Endodermal cell (in vitro differentiated cells): Measurements from ENCODE around the gene OTOL1. TPM values are rescaled to one million over a fixed set of nuclear protein-coding genes. Genes with fewer than 3 reads are reported as not detected.

ENCODE experiments used
- DNase-seq: peaks from one replicate; pipeline ENCODE4 v3.0.0-alpha.2; 2017
- H3K27ac ChIP-seq: 2 replicates; pipeline ENCODE4 v1.5.1; 2013; ENCODE audit warnings: mild to moderate bottlenecking, low read depth, low read length, moderate library complexity
- H3K27me3 ChIP-seq: 2 replicates; pipeline ENCODE4 v1.6.1; 2013; ENCODE audit warnings: mild to moderate bottlenecking, low read length, moderate library complexity; ENCODE audit not compliant: insufficient read depth, control insufficient read depth, poor library complexity, severe bottlenecking
- H3K36me3 ChIP-seq: 2 replicates; pipeline ENCODE4 v1.7.0; 2013; ENCODE audit warnings: mild to moderate bottlenecking, low read length, moderate library complexity; ENCODE audit not compliant: control insufficient read depth, insufficient read depth
- H3K4me1 ChIP-seq: one replicate; pipeline ENCODE4 v1.7.0; 2013; ENCODE audit warnings: low read length; ENCODE audit not compliant: control insufficient read depth, insufficient read depth
- H3K4me3 ChIP-seq: 2 replicates; pipeline ENCODE4 v1.5.1; 2013; ENCODE audit warnings: mild to moderate bottlenecking, low read length, moderate library complexity
- H3K9ac ChIP-seq: 2 replicates; pipeline ENCODE4 v1.6.1; 2013; ENCODE audit warnings: mild to moderate bottlenecking, low read length, moderate library complexity; ENCODE audit not compliant: poor library complexity, severe bottlenecking; ENCODE audit errors: extremely low read depth
- H3K9me3 ChIP-seq: 2 replicates; pipeline ENCODE4 v1.6.1; 2013; ENCODE audit warnings: mild to moderate bottlenecking, low read length, moderate library complexity; ENCODE audit not compliant: control insufficient read depth
- H3K27ac Mint-ChIP-seq: 2 replicates; pipeline ENCODE4 v1.8.0; 2020; ENCODE audit warnings: mixed read lengths
- H3K27me3 Mint-ChIP-seq: 2 replicates; pipeline ENCODE4 v1.8.0; 2021; ENCODE audit warnings: mild to moderate bottlenecking, mixed read lengths; ENCODE audit not compliant: insufficient read depth
- H3K36me3 Mint-ChIP-seq: 2 replicates; pipeline ENCODE4 v1.8.0; 2020; ENCODE audit warnings: low read depth, mixed read lengths
- H3K4me1 Mint-ChIP-seq: 2 replicates; pipeline ENCODE4 v1.8.0; 2020; ENCODE audit warnings: mixed read lengths
- H3K4me3 Mint-ChIP-seq: 2 replicates; pipeline ENCODE4 v1.8.0; 2020; ENCODE audit warnings: mild to moderate bottlenecking, moderate library complexity, mixed read lengths
- H3K9me3 Mint-ChIP-seq: 2 replicates; pipeline ENCODE4 v1.8.0; 2020; ENCODE audit warnings: mild to moderate bottlenecking, mixed read lengths
- WGBS, 2 experiments: methylation state at CpG; one replicate each; pipeline versions ENCODE4 v1.1.5 to v1.1.7; 2013; ENCODE audit warnings: missing lambda C conversion rate in 2 of 2, mixed read lengths in 1 of 2; ENCODE audit not compliant: insufficient coverage in 1 of 2, insufficient read length in 1 of 2; 5-methylcytosine and 5-hydroxymethylcytosine counted together
- total RNA-seq, 2 donors: library from RNA; stranded (reverse); fragmentation: NEBNext Ultra II Directional in 1 of 2; extraction: Animal tissue kit (Norgen Biotek cat#: 25700) in 1 of 2; gene quantifications; 2 replicates in 1 of 2; 3 replicates in 1 of 2; pipeline ENCODE4 v1.2.1, GENCODE V29; 2021
- TF ChIP-seq, protein P1 (sequence below): fragments of 200-600 bp; sonication (generic); conservative IDR thresholded peaks from 2 replicates; pipeline ENCODE4 v1.5.0; 2021; ENCODE audit warnings: antibody characterized with exemption, mild to moderate bottlenecking

OTOL1 gene
- total RNA-seq, 2 donors from 2014 or later: not detected

DNA sequence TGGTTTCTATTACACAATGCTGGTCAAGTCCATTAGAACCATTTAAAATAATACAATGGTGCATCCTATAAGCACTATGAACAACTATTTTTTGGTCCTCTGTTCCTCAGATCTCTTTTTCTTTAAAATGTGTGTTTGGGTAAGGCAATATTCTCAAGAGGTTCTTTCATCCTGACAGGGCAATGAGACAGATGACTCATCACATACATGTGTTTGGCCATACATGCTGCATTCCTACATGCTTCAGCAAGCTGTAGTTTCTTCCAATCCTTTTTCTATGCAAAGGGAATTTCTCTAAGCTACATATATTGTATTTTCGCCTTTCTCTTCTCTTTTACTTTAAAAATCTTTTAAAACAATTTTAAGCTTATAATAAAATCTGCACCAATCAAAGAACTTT, 52.7 kb downstream of the OTOL1 start:
- Mint-ChIP-seq H3K27ac (no peak overlapping the region), H3K4me3 (no peak overlapping the region), H3K27me3 (no peaks in the 10 kb centered on the region), H3K9me3 (peaks cover 4% of the 10 kb centered on the region), H3K36me3 (no peaks in the 10 kb centered on the region), H3K4me1 (peaks cover 25% of the 10 kb centered on the region)
- no peaks in the 10 kb centered on the region for H3K27me3 ChIP-seq
- no peaks in the 10 kb centered on the region for H3K36me3 ChIP-seq
- H3K27ac ChIP-seq: no peak overlapping the region
- WGBS, 2 experiments: 80 to 93% methylated on average over 1 of the region's 1 CpG
- TF ChIP-seq, protein P1, sequence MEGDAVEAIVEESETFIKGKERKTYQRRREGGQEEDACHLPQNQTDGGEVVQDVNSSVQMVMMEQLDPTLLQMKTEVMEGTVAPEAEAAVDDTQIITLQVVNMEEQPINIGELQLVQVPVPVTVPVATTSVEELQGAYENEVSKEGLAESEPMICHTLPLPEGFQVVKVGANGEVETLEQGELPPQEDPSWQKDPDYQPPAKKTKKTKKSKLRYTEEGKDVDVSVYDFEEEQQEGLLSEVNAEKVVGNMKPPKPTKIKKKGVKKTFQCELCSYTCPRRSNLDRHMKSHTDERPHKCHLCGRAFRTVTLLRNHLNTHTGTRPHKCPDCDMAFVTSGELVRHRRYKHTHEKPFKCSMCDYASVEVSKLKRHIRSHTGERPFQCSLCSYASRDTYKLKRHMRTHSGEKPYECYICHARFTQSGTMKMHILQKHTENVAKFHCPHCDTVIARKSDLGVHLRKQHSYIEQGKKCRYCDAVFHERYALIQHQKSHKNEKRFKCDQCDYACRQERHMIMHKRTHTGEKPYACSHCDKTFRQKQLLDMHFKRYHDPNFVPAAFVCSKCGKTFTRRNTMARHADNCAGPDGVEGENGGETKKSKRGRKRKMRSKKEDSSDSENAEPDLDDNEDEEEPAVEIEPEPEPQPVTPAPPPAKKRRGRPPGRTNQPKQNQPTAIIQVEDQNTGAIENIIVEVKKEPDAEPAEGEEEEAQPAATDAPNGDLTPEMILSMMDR: no peak
- H3K4me1 ChIP-seq: peaks cover 15% of the 10 kb centered on the region
- no peak overlapping the region for H3K4me3 ChIP-seq
- H3K9ac ChIP-seq: no peak overlapping the region
- no peaks in the 10 kb centered on the region for H3K9me3 ChIP-seq
- no peak for DNase-seq

DNA sequence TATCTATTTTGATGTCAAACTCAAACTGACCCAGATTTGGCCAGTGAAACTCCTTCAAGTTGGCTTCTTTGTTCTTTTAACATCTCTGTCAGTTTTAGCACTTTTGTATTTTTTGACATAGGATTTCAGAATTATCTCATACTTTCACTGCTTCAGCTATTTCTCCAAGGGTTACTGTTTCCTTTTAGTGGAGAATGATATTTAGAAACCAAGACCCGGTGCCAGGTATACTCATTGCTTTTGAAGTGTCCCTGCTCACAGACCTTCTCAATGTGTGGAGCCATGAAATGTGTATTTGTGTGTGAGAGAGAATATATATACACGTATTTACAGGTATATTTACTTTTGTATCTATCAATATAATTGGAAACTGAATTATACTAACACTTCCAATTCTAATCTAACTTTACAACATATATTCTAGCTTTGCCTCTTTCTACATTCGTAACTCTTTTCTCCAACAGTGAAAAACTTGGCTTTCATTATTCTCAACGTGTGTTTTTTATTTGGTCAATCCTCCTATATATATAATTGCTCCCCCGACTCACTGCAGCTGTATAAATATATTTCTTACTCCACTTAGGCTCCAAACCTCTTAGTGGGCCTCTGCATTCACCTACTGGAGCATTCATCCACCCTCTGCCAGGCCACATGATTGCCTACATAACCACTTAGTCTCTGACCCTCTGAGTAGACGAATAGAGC, 54.0 kb downstream of the OTOL1 start:
- 92 to 93% methylated on average over 3 to 5 of the region's 6 CpGs for WGBS, 2 experiments
- H3K4me1 Mint-ChIP-seq: peaks cover 36% of the 10 kb centered on the region
- Histone ChIP-seq H3K4me3 (no peak overlapping the region), H3K4me1 (peaks cover 15% of the 10 kb centered on the region), H3K27me3 (no peaks in the 10 kb centered on the region), H3K27ac (no peak overlapping the region), H3K9me3 (no peaks in the 10 kb centered on the region), H3K36me3 (no peaks in the 10 kb centered on the region), H3K9ac (no peak overlapping the region)
- no peaks in the 10 kb centered on the region for H3K27me3 Mint-ChIP-seq
- H3K9me3 Mint-ChIP-seq: no peaks in the 10 kb centered on the region
- H3K4me3 Mint-ChIP-seq: no peak overlapping the region
- H3K27ac Mint-ChIP-seq: no peak overlapping the region
- TF ChIP-seq, protein P1: no peak
- H3K36me3 Mint-ChIP-seq: no peaks in the 10 kb centered on the region
- DNase-seq: no peak

DNA sequence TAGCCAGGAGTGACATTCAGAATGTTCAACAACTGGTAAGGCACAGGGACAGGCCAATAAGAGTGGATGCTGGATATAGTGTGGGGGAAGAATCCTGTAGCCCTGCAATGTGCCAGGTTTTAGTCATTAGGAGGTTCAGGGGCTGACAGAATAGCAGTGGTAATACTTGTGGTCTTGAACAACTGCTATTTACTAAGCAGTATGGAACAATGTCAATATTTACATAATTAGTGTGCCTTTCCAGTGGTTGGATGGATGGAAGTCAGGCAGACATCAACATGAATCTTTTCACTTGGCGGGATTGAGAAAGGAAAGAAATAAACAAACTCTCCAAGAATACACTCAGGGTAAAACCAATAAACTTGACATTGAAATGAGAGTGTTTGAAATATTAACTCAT, 55.1 kb downstream of the OTOL1 start:
- Mint-ChIP-seq H3K27ac (no peak overlapping the region), H3K9me3 (no peaks in the 10 kb centered on the region), H3K4me1 (peaks cover 36% of the 10 kb centered on the region), H3K36me3 (no peaks in the 10 kb centered on the region), H3K4me3 (no peak overlapping the region), H3K27me3 (no peaks in the 10 kb centered on the region)
- Histone ChIP-seq H3K36me3 (no peaks in the 10 kb centered on the region), H3K9ac (no peak overlapping the region), H3K9me3 (no peaks in the 10 kb centered on the region), H3K27ac (no peak overlapping the region), H3K4me3 (no peak overlapping the region), H3K4me1 (peaks cover 17% of the 10 kb centered on the region), H3K27me3 (no peaks in the 10 kb centered on the region)
- no peak for DNase-seq
- TF ChIP-seq, protein P1: no peak
- WGBS, 2 experiments: no CpG with 5 or more reads among the region's 1 CpG
